Osteocyte (in vitro differentiated cells): ENCODE results near the gene PMFBP1. TPM values are rescaled to one million over a fixed set of nuclear protein-coding genes. Genes with fewer than 3 reads are reported as not detected.
A peak's percentile ranks its signal among the peaks of the same experiment; 100 is the strongest.

Experiments used
- DNase-seq: peaks from one replicate; pipeline ENCODE4 v3.0.0; 2021; ENCODE audit warnings: mixed read lengths; ENCODE audit not compliant: unreplicated experiment; ENCODE audit errors: extremely low spot score
- H3K27ac Mint-ChIP-seq: one replicate; pipeline ENCODE4 v1.8.0; 2021; ENCODE audit warnings: mild to moderate bottlenecking, mixed read lengths; ENCODE audit not compliant: unreplicated experiment
- H3K27me3 Mint-ChIP-seq: one replicate; pipeline ENCODE4 v1.8.0; 2021; ENCODE audit warnings: mixed read lengths; ENCODE audit not compliant: unreplicated experiment
- H3K36me3 Mint-ChIP-seq: one replicate; pipeline ENCODE4 v1.8.0; 2021; ENCODE audit warnings: mixed read lengths; ENCODE audit not compliant: unreplicated experiment
- H3K4me1 Mint-ChIP-seq: one replicate; pipeline ENCODE4 v1.8.0; 2021; ENCODE audit warnings: mixed read lengths; ENCODE audit not compliant: unreplicated experiment
- H3K4me3 Mint-ChIP-seq: one replicate; pipeline ENCODE4 v1.8.0; 2021; ENCODE audit warnings: mild to moderate bottlenecking, moderate library complexity, mixed read lengths; ENCODE audit not compliant: unreplicated experiment
- H3K9me3 Mint-ChIP-seq: one replicate; pipeline ENCODE4 v1.8.0; 2021; ENCODE audit warnings: mixed read lengths; ENCODE audit not compliant: unreplicated experiment
- total RNA-seq: library from RNA; stranded (reverse); gene quantifications from 2 replicates; pipeline ENCODE4 v1.2.1, GENCODE V29; 2021
- TF ChIP-seq, protein P1 (sequence below): fragments of 200-600 bp; sonication (generic); IDR thresholded peaks from 2 replicates; pipeline ENCODE4 v1.5.0; 2021; ENCODE audit warnings: antibody characterized with exemption, mild to moderate bottlenecking, moderate library complexity

PMFBP1 gene
- total RNA-seq, 1 donor from 2014 or later, result 2.8 TPM

DNA sequence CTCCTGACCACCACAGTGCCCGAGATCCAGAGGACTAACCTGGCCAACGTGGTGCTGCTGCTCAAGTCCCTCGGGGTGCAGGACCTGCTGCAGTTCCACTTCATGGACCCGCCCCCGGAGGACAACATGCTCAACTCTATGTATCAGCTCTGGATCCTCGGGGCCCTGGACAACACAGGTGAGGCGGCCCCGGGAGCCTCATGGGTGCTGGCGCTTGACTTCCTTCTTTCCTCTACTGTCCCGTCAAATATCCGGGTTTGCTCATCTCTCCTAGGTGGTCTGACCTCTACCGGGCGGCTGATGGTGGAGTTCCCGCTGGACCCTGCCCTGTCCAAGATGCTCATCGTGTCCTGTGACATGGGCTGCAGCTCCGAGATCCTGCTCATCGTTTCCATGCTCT is 64.6 kb downstream of the PMFBP1 start:
- no peak for DNase-seq
- H3K36me3 Mint-ChIP-seq, result peaks cover 78% of the 10 kb centered on the region
- H3K4me1 Mint-ChIP-seq, result no peaks in the 10 kb centered on the region
- H3K9me3 Mint-ChIP-seq, result no peaks in the 10 kb centered on the region
- H3K4me3 Mint-ChIP-seq, result no peak overlapping the region
- no peak overlapping the region for H3K27ac Mint-ChIP-seq
- H3K27me3 Mint-ChIP-seq, result no peaks in the 10 kb centered on the region
- TF ChIP-seq, protein P1, sequence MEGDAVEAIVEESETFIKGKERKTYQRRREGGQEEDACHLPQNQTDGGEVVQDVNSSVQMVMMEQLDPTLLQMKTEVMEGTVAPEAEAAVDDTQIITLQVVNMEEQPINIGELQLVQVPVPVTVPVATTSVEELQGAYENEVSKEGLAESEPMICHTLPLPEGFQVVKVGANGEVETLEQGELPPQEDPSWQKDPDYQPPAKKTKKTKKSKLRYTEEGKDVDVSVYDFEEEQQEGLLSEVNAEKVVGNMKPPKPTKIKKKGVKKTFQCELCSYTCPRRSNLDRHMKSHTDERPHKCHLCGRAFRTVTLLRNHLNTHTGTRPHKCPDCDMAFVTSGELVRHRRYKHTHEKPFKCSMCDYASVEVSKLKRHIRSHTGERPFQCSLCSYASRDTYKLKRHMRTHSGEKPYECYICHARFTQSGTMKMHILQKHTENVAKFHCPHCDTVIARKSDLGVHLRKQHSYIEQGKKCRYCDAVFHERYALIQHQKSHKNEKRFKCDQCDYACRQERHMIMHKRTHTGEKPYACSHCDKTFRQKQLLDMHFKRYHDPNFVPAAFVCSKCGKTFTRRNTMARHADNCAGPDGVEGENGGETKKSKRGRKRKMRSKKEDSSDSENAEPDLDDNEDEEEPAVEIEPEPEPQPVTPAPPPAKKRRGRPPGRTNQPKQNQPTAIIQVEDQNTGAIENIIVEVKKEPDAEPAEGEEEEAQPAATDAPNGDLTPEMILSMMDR, result no peak

- Mint-ChIP-seq H3K4me1 (no peaks in the 10 kb centered on the region), H3K27ac (no peak overlapping the region), H3K27me3 (no peaks in the 10 kb centered on the region), H3K9me3 (no peaks in the 10 kb centered on the region), H3K36me3 (peaks cover 78% of the 10 kb centered on the region), H3K4me3 (no peak overlapping the region)
- TF ChIP-seq, protein P1, result no peak
- no peak for DNase-seq
Observed at GRCh38 chr16:72105978-72106377, 66.0 kb downstream of the PMFBP1 start.

GRCh38 chr16:72104905-72105304 is 67.0 kb downstream of the PMFBP1 start:
- DNase-seq, result no peak
- Mint-ChIP-seq H3K27ac (no peak overlapping the region), H3K27me3 (no peaks in the 10 kb centered on the region), H3K4me3 (no peak overlapping the region), H3K4me1 (no peaks in the 10 kb centered on the region), H3K9me3 (no peaks in the 10 kb centered on the region), H3K36me3 (peaks cover 69% of the 10 kb centered on the region)
- TF ChIP-seq, protein P1, result no peak

DNA sequence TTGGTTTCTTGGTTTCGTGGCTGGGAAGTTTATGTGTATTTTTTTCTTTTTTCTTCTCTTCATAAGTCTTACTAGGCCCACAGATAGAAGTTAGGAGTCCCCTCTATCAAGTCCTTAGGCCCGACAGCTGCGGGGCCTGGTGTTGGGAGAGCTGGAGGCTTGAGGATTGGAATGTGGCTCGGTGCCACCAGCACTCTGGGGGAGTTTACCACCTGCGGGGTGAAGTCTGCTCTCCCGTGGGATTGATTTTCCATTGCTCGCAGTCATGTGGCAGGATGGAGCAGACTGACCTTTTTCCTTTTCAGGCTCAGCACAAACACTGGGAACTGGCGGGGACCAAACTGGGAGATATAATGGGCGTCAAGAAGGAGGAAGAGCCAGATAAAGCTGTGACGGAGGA is 70.8 kb downstream of the PMFBP1 start:
- peaks cover 66% of the 10 kb centered on the region for H3K36me3 Mint-ChIP-seq
- no peaks in the 10 kb centered on the region for H3K9me3 Mint-ChIP-seq
- no peak overlapping the region for H3K4me3 Mint-ChIP-seq
- DNase-seq, result no peak
- no peaks in the 10 kb centered on the region for H3K27me3 Mint-ChIP-seq
- no peak overlapping the region for H3K27ac Mint-ChIP-seq
- H3K4me1 Mint-ChIP-seq, result no peaks in the 10 kb centered on the region
- TF ChIP-seq, protein P1, result no peak

- no peak overlapping the region for H3K27ac Mint-ChIP-seq
- TF ChIP-seq, protein P1, result peak; percentile 59
- H3K9me3 Mint-ChIP-seq, result no peaks in the 10 kb centered on the region
- H3K4me3 Mint-ChIP-seq, result no peak overlapping the region
- no peak for DNase-seq
- H3K4me1 Mint-ChIP-seq, result peaks cover 14% of the 10 kb centered on the region
- no peaks in the 10 kb centered on the region for H3K27me3 Mint-ChIP-seq
- H3K36me3 Mint-ChIP-seq, result peaks cover 53% of the 10 kb centered on the region
Observed at GRCh38 chr16:72099377-72099818, 72.6 kb downstream of the PMFBP1 start.
